Esophagus squamous epithelium (tissue), 5 donors: ENCODE results near the gene PPP2R3B. TPM values are rescaled to one million over a fixed set of nuclear protein-coding genes. Genes with fewer than 3 reads are reported as not detected.

Experiments used
- DNase-seq: peaks from one replicate; lab custom pipeline; 2025; lab: John Stamatoyannopoulos, UW
- H3K27ac ChIP-seq, 4 donors: fragments of 200-600 bp; sonication (generic); one replicate each; pipeline ENCODE4 v1.5.1; 2016 to 2019; ENCODE audit warnings: mild to moderate bottlenecking in 1 of 4
- H3K27me3 ChIP-seq, 4 donors: fragments of 200-600 bp; sonication (generic); 1 replicate in 3 of 4; 2 replicates in 1 of 4; pipeline versions ENCODE4 v1.5.1 to v1.6.0; 2017 to 2021; ENCODE audit warnings: antibody characterized with exemption in 1 of 4
- H3K36me3 ChIP-seq, 3 donors: fragments of 200-600 bp; sonication (generic); one replicate each; pipeline ENCODE4 v1.5.1; 2016 to 2019
- H3K4me1 ChIP-seq, 3 donors: fragments of 200-600 bp; sonication (generic); one replicate each; pipeline ENCODE4 v1.5.1; 2017 to 2019
- H3K4me3 ChIP-seq, 4 donors: fragments of 200-600 bp; sonication (generic); 1 replicate in 3 of 4; 2 replicates in 1 of 4; pipeline ENCODE4 v1.5.1; 2016 to 2019; ENCODE audit warnings: mild to moderate bottlenecking in 2 of 4, moderate library complexity in 1 of 4
- H3K9me3 ChIP-seq, 3 donors: fragments of 200-600 bp; sonication (generic); one replicate each; pipeline ENCODE4 v1.5.1; 2016 to 2019
- CTCF ChIP-seq, 6 experiments: fragments of 450-650 bp in 4 of 6; fragments of 200-600 bp in 2 of 6; sonication (generic) in 2 of 6; IDR thresholded peaks; one replicate each; pipeline ENCODE4 v1.5.1; 2016 to 2019; ENCODE audit warnings: antibody characterized with exemption in 6 of 6, mild to moderate bottlenecking in 4 of 6, moderate library complexity in 4 of 6
- POLR2A ChIP-seq, 4 donors: fragments of 450-650 bp; IDR thresholded peaks; one replicate each; pipeline ENCODE4 v1.6.1; 2017; ENCODE audit warnings: antibody characterized with exemption in 4 of 4, mild to moderate bottlenecking in 4 of 4, moderate library complexity in 3 of 4
- WGBS, 2 donors: methylation state at CpG; one replicate each; pipeline ENCODE4 v1.1.5; 2018; 5-methylcytosine and 5-hydroxymethylcytosine counted together
- intact Hi-C: fragments of 100-400 bp; cut with DNase I; formaldehyde crosslinking; loops from one replicate; pipeline ENCODE4 v1.15.0; 2022
- total RNA-seq, 4 donors: library from RNA; depleted of rRNA; stranded (reverse); fragments of >200 nt; gene quantifications; one replicate each; pipeline ENCODE4 v1.1.0, GENCODE V29; 2016
- donor health status: DM: yes; HTN: yes; CAD: no.

The PPP2R3B gene
- total RNA-seq, 4 donors from 2014 or later, result 7.9 to 26.1 (median 24.1) TPM

- no peaks in the 10 kb centered on the region for H3K9me3 ChIP-seq
- no peak overlapping the region for H3K4me3 ChIP-seq
- no peak overlapping the region for H3K27ac ChIP-seq
- no peak for DNase-seq
- intact Hi-C loops, result no loop called here
- TF ChIP-seq POLR2A (IDR thresholded peaks at IDR 0.05), result no peak
- TF ChIP-seq CTCF (IDR thresholded peaks at IDR 0.05), result no peak
- H3K27me3 ChIP-seq, result peaks cover 0 to 12% (median under 1%) of the 10 kb centered on the region in 4 donors
- H3K36me3 ChIP-seq, result peaks cover 0 to 74% (median 0%) of the 10 kb centered on the region in 3 donors
- WGBS, 2 donors, result 86 to 98% methylated on average over 9 to 21 of the region's 21 CpGs
- peaks cover 0 to 8% (median 6%) of the 10 kb centered on the region in 3 donors for H3K4me1 ChIP-seq
These were observed 50.5 kb downstream of the PPP2R3B start for GRCh38 chrX:336227-336626.

GRCh38 chrX:335758-336155, 51.0 kb downstream of the PPP2R3B start:
- Histone ChIP-seq H3K9me3 (no peaks in the 10 kb centered on the region), H3K4me1 (peaks cover 0 to 13% (median 10%) of the 10 kb centered on the region in 3 donors), H3K27ac (no peak overlapping the region), H3K4me3 (no peak overlapping the region), H3K27me3 (peaks cover 0 to 17% (median 3%) of the 10 kb centered on the region in 4 donors), H3K36me3 (peaks cover 0 to 69% (median 0%) of the 10 kb centered on the region in 3 donors)
- WGBS, 2 donors, result 93 to 96% methylated on average over 10 of the region's 17 CpGs
- no peak for DNase-seq
- TF ChIP-seq CTCF (IDR thresholded peaks at IDR 0.05) (no peak), POLR2A (IDR thresholded peaks at IDR 0.05) (no peak)
- intact Hi-C loops, result no loop called here

GRCh38 chrX:334971-335757, 51.5 kb downstream of the PPP2R3B start:
- no peak for DNase-seq
- peaks cover 0 to 23% (median 3%) of the 10 kb centered on the region in 4 donors for H3K27me3 ChIP-seq
- peaks cover 0 to 66% (median 0%) of the 10 kb centered on the region in 3 donors for H3K36me3 ChIP-seq
- WGBS, 2 donors, result 90 to 91% methylated on average over 16 to 25 of the region's 47 CpGs
- peaks cover 0 to 17% (median 10%) of the 10 kb centered on the region in 3 donors for H3K4me1 ChIP-seq
- H3K4me3 ChIP-seq, result no peak overlapping the region
- H3K27ac ChIP-seq, result no peak overlapping the region
- intact Hi-C loops, result no loop called here
- TF ChIP-seq CTCF (IDR thresholded peaks at IDR 0.05) (no peak), POLR2A (IDR thresholded peaks at IDR 0.05) (no peak)
- H3K9me3 ChIP-seq, result no peaks in the 10 kb centered on the region

DNA sequence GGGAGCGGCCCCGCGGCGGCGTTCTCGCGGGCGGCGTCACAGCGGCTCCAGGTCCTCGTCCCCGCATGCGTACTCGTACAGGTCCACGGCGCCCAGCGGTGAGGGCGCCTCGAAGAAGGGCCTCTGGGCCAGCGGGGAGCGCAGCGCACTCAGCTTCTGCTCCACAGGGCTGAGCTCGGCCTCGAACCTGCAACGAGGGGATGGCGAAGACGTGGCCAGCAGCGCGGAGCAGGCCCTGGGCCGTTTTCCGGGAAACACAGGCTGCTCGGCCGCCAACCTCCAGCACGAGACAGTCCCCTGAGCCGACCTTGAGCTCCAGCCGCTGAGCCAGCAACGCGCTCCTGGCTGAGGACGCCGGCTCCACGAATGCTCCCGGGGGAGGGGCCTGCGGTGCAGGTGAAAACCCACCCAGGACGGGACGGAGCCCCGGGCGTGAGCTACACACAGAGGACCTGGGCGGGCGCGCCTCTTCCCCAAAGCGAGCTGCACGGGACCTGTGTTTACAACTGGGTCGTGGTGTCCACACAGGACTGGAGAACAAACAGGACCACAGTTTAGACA, 52.3 kb downstream of the PPP2R3B start:
- H3K4me1 ChIP-seq, result peaks cover 0 to 17% (median 10%) of the 10 kb centered on the region in 3 donors
- no peak for TF ChIP-seq CTCF (IDR thresholded peaks at IDR 0.05)
- TF ChIP-seq POLR2A (IDR thresholded peaks at IDR 0.05), result no peak
- no peak overlapping the region for H3K27ac ChIP-seq
- H3K27me3 ChIP-seq, result peaks cover 0 to 25% (median 3%) of the 10 kb centered on the region in 4 donors
- intact Hi-C loops, result no loop called here
- H3K9me3 ChIP-seq, result no peaks in the 10 kb centered on the region
- DNase-seq, result no peak
- 100% methylated on average over 5 of the region's 53 CpGs; no CpG with 5 or more reads in 1 of the 2 donors for WGBS, 2 donors
- H3K36me3 ChIP-seq, result peaks cover 0 to 66% (median 0%) of the 10 kb centered on the region in 3 donors
- H3K4me3 ChIP-seq, result no peak overlapping the region
